HG02610 (cell line): ENCODE results near the gene BTG4.

Experiments
- ATAC-seq: cut with Tn5 transposase; IDR thresholded peaks from one replicate; pipeline ENCODE4 v1.9.1; 2021; ENCODE audit warnings: mild to moderate bottlenecking, moderate library complexity; ENCODE audit not compliant: unreplicated experiment

The BTG4 gene

DNA sequence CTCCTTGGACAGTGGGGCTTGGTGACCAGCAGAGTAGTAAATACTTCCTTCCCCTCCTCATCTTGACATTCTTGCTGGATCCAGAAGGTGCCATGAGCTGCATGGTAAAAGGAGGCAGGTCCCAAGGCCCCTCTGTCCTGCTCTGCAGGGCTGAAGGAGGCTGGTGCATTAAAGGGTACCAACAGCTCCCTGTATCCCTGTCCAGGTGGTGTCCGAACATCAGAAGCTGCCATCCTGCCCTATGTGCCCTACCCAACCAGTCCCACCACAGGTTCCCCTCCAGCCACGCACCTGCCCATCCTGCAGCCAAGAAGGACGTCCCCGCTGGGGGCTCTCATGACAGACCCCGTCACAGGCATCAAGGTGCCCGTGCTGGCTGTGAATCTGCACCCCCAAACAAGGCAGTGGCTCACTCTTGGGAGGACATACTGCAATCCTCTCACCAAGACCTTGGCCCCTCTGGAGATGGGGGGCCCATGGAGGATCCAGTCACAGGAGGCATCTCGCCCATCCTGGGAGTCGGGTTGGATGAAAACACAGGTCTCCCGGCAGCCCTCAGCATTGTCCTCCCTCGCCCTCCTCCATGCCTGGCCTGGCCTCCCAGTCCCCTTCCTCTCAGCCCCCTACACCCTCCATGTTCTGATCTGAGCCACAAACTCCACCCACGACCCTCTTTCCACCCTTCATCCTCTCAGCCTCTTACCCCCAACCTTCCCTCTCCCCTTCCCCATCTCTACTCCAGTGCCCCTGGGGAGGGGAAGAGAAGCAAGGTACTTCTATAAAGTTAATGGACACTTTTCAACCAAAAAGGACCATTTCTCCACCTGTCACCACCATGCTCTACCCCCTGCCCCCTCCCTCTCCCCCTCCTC, 55.1 kb downstream of the BTG4 start:
- no peak for ATAC-seq

DNA sequence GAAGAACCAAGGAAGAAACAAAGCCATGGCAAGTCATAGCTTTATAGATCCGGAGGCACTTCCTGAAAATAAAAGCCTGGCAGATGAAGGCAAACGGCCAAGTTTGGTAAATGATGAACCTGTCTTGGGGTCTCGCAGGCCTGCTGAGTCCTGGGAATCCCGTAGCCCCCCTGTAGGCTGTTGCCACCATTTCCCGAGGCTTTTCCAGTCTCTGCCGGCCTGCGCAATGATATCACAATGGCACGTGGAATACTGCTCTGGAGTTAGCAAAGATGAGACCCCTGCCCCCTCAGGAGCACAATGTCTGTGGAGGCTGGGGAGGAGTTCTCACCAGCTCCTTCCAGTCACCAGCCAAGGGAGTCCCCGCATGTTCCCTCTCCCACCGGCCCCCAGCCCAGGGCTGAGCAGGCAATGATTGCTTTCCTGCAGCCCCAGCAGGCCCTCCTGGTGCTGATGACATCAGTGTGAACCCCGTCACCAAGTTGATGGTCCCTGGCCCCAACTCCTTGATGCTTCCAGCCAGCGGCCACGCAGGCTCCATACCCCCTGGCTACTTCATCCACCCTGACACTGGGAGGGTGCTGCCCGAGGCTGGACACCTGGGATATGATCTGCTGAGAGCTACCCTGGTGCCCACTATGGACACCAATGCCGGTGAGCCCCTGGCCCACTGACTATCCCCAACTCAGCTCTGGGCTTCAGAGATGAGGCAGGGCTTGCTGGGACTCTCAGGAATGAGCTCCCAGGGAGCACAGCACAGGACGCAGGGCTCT, 55.9 kb downstream of the BTG4 start:
- no peak for ATAC-seq

DNA sequence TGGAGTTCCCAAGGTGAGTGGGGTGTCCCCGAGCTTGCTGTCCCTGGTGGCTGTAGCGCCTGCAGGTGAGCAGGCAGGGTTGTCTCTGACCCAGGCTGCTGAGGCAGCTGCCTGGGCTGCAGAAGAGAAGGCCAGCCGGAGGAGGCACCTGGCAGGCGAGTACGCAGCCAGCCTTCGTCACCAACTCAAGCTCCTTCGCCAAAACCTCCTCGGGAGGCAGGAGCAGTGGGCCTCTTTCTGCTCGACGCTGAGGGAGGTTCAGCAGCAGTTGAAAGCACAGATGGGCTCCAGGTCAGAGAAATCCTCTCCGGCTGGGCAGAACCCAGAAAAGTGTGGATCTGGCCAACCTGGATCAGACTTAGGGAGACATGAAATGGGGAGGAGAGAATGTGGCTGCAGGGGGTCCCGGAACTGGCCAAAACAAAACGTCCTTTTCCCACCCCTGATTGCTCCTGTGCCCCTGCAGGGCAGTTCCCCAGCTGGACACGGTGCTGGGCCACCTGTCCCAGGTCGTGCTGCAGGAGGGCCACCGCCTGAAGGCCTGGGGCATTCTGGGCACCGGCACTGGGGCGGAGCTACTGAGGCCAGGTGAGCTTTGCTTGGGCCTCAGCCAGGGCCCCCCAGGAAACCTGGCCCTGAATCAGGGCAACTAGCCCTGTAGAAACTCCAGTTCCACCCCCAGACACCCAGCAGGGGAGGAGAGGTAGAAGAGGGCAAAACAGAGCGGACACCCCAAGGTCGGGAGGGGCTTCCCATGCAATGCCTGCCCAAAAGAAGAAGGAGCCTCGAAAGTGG, 56.7 kb downstream of the BTG4 start:
- no peak for ATAC-seq

DNA sequence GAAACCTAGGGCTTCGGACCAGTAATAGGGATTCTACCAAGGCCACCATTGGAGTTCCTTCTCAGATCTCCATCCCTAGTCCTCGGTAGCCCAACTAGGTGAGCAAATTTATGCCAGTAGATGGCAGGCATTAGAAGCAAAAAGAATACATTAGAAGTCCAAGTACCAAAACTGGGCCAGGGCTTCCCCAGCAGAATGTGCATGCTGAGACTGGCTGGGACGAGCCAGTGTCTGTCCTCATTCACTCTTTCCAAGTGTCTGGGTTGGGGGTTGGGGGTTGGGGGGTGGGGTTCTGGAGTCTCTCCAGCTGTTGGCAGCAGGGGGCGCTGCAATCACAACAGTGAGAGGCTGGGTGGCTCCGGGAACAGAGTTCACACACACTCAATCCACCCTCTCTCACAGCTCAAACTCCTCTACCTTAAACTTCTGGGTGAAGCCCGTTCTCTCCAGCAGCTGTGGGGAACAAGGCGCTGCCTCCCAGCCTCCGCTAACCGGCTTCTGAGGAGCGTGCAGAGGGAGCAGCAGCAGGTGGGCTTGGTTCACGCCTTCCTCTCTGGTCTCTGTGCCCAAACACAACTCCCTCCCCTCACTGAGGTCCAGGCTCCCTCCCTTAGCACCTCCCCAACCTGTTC, 57.5 kb downstream of the BTG4 start:
- ATAC-seq = no peak

DNA sequence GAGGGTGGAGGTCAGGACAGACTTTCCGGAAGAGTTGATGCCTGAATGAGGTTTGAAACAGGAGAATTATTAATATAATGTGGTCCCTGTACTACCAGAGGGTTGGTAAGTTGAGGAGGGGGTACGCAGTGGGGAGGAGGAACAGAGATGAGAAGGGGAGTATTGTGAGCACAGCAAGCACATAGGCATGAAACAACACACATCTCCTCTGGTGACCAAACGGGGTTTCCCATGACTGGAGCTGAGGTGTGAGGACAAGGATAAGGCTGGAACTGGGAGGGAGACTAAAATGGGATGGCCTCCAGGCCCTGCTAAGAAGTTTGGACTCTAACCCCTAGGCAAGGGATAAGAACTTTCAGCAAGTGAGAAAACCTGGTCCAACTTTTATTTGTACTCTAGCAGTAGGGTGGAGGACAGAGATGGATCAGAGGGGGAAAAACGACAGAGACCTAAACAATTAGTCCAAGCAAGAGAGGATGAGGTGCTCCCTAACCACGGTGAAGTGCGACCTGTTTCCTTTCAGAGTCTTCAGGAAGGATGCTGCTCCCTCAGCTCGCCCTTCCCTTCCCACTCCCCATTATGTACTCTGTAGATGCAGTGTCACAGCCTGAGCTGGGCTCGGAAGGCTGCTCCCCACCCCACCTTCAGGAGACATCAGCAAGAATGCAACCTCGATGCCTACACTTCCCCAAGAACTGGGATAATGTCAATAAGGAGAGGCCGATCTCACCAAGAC, 59.2 kb downstream of the BTG4 start:
- ATAC-seq = no peak

DNA sequence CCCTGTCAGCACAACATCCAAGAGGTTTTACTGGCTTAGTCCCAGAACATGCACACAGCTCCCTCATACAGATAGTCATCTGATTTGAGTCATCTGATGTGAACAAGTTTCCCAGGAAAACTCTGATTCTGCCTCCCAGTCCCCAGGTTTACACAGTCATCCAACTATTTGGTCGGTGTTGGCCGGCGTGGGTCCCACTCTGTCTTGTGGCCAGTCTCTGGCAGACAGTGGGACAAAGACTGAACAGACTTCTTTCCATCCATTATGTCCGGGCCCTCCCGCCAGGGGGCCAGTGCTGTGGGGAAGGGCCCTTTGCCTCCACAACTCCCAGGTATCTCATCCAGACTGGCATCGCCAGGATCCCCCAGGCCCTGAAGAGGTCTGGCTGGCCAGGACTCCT, 60.0 kb downstream of the BTG4 start:
- ATAC-seq = no peak

DNA sequence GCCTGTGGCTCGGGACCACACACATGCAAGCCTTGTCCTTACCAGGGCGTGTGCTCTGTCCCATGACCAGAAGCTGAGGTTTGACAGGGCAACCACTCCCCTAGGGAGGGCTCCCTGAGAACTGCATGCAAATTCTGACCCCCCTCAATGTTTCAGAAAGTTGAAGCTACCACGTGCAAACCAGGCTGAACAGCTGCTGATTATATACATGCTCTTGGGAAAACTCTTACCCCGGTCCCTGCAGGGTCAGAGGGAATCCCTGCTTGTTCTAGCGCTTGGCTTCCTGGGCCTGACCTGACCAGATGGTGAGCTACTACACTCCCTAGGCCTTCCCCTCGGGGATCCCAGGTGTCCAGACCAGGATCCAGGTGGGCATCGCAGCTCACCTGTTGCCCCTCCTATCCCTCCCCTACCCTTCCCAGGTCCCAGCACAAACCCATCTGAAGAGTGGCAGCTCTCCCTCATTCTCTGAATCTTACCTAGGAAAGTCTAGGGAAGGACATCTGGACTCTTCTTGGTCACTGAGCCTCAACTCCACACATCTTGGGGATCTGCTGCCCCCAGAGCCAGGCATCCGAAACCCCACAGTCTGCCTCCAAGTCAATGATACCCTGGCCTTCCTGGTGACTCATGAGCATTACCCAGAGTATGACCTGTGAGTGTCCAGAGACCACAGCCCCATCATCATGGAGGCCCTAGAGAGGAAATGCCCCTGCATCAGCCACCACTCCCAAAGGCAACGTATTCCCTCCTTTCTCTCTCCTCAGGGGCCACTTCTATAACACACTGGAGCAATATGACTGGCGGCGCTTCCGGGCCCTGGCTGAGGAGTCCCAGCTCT, 61.5 kb downstream of the BTG4 start:
- ATAC-seq = peak; percentile 79

DNA sequence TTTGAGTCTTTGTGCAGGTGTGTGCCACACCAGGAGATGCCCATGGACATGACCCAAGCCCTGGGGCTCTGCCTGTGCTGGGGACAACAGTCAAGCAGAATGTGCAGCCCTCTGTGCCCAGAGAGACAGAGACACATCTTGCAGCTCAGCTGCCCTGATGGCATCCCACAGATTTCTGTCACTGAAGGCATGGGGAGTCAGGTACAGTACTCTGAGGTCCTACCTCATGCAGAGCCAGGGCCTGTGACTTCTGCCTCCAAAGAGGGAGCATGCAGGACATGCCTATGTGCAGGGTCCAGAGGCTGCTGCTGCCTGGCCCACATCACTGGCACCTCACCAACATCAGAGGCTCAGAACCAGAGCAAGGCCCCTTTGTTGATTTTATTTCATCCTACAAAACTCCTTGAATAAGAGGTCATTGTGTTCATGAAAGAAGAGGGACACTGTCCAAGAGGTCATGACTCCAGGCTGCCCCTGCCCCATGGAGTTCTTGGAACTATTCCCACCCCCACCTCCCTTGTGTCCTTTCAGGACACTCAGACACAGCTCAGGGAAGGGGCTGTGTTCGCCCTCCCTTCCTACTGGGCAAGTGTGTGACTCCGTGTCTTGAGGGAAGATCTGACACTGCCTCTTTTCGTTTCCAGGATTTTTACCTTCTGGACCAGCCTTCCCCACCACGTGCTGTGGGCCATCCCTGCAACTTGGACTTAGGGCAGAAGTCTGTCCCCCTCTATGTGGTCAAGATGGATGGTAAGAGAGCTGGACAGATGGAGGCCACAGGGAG, 62.3 kb downstream of the BTG4 start:
- no peak for ATAC-seq

DNA sequence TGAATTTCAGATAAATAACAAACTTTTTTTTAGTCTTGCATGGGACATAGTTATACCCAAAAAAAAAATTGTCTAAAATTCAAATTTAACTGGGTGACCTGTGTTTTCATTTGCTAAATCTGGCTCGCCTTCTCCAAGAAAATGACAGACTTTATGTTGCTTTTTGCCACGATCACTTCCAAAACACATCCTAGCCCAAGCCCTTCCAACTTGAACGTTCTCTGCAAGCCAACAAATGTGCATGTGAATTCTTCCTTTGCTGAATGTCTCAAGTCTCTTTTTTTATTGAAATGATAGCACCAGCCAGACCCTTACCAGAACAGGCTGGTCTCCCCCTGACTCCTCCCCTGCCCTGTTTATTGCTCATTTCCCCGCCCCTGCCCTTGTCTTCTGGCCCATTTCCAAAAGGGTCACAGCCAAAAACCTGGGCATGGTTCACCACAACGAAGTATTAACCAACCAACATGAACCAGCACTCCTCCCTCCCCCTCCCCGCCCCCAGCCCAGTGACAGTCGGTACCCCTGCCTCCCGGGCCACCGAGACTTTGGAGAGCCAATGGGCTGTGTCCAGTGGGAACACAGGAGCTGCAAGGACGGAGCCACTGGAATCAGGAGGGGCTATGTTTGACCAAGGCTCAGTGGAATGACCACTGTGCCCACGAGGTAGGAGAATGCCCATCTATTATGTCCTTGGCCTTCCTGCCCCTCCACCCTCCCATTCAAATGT, 63.2 kb downstream of the BTG4 start:
- ATAC-seq = no peak

DNA sequence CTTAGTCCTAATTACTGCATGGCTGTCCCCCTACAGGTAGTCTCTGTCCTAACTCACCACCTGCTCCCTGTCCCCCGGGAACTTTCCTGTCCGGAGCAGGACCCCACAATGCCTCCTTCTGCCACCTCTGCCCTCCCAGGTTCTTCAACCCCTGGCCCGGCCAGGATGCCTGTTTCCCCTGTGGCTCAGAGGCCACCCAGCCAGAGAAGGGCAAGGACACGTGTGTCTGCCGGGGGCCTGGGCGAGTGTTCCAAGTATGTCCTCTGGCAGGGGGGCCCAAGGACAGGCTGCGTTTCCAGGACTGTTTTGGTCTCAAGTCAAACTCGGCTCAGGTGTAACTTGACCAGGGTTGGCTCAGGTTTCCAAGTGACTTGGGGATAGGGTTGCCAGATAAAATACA, 63.8 kb downstream of the BTG4 start:
- no peak for ATAC-seq

DNA sequence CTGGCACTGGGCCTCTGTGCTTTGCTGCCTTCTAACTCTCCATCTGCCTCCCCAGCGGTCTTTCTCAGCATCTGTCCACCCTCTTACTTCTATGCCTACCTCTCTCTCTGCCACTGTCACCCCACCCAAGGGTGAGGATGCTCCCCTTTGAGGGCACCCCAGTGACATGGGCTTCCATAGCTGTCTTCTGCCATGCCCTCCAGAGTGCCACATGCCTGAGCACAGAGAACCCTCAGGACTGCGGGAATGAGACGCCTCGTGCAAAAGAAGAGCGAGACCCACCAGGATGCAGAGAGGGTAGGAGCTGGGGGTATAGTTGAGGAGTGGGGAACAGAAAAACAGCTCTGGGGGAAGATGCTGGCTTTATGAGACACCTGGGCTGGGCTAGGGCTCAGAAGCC, 64.3 kb downstream of the BTG4 start:
- no peak for ATAC-seq

DNA sequence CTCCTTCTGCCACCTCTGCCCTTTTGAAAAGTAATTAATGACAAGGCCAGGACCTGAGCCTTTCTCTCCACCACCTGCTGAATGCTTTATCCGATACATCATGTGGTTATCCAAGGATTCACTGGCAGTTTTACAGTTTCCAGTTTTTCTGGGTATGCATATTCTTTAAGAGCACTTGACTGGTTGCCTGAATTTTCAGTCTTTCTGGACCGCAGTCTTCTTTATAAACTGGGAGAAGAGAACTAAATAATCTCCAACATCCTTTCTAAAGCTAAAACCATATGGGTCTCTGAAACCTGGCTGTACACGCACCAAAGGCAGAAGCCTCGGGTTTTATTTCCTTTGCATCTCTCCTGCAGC, 65.1 kb downstream of the BTG4 start:
- no peak for ATAC-seq

DNA sequence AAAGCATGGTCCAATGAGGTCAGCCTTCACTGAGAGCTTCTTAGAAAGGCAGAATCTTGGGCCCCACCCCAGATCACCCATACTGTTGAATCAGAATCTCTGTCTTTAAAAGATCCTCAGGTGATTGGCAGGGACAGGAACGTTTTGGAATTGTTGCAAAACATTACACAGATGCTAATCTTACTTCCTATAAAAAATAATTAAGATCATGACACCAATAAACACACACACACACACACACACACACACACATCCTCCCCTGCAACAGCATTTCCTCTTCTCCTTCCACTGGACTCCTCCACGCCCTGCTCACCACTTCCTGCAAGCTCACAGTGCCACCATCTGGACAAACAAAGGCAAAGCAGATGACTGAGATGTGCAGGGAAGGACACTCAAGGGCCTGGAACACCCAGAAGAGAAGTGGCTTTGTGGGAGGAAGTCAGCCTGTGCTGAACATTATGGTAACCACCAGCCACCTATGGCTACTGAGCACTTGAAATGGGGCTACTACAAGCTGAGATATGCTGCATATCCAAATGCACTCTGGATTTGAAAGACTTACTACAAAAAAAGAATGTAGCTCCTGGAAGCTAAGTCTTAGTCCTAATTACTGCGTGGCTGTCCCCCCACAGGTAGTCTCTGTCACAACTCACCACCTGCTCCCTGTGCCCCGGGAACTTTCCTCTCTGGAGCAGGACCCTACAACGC, 65.6 kb downstream of the BTG4 start:
- ATAC-seq = peak; percentile 79

DNA sequence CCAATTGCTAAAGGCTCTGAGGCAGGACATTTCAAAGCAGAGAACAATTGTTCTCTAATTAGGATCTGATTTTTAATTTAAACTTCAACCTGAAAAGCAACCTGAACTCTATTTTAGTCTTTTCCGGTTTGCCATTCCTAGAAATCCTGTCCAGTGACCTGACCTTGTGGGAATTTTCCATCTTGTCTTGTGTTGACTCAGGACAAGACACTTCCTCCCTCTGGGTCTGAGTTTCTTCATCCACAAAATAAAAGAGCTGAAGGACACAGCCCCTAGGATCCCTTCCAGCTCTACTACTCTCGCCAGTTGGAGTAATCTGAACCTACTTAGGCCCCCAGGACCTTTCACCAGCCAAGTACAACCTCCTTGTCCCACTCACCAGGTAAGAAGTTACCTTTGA, 66.6 kb downstream of the BTG4 start:
- no peak for ATAC-seq
